Hepatocyte (in vitro differentiated cells): ENCODE data around the gene TIGD1. TPM values are rescaled to one million over a fixed set of nuclear protein-coding genes. Genes with fewer than 3 reads are reported as not detected.

Experiments used
- DNase-seq: peaks from one replicate; pipeline ENCODE4 v3.0.0-alpha.2; 2016; ENCODE audit warnings: low spot score
- H2AFZ ChIP-seq: fragments of 200-600 bp; sonication (generic); 2 replicates; pipeline ENCODE4 v1.6.0; 2016; ENCODE audit warnings: antibody characterized with exemption, mild to moderate bottlenecking
- H3K27ac ChIP-seq: fragments of 200-600 bp; sonication (generic); 2 replicates; pipeline ENCODE4 v1.5.1; 2016; ENCODE audit warnings: mild to moderate bottlenecking
- H3K27me3 ChIP-seq: fragments of 200-600 bp; sonication (generic); 2 replicates; pipeline ENCODE4 v1.6.1; 2016
- H3K36me3 ChIP-seq: fragments of 200-600 bp; sonication (generic); replicated peaks from 2 replicates; pipeline ENCODE4 v1.5.1; 2016; ENCODE audit warnings: low read depth; ENCODE audit not compliant: insufficient read depth
- H3K4me1 ChIP-seq: fragments of 200-600 bp; sonication (generic); 2 replicates; pipeline ENCODE4 v1.5.1; 2016; ENCODE audit warnings: mild to moderate bottlenecking, moderate library complexity; ENCODE audit not compliant: insufficient read depth
- H3K4me2 ChIP-seq: fragments of 200-600 bp; sonication (generic); 2 replicates; pipeline ENCODE4 v1.6.0; 2016
- H3K4me3 ChIP-seq: fragments of 200-600 bp; sonication (generic); 2 replicates; pipeline ENCODE4 v1.5.1; 2016; ENCODE audit warnings: mild to moderate bottlenecking
- H3K79me2 ChIP-seq: fragments of 200-600 bp; sonication (generic); 2 replicates; pipeline ENCODE4 v1.6.0; 2017; ENCODE audit warnings: mild to moderate bottlenecking
- H3K9me2 ChIP-seq: fragments of 200-600 bp; sonication (generic); replicated peaks from 2 replicates; pipeline ENCODE4 v1.6.0; 2017; ENCODE audit warnings: mild to moderate bottlenecking; ENCODE audit not compliant: insufficient read depth
- H3K9me3 ChIP-seq: fragments of 200-600 bp; sonication (generic); 2 replicates; pipeline ENCODE4 v1.5.1; 2016; ENCODE audit warnings: low read depth, mild to moderate bottlenecking
- H4K20me1 ChIP-seq: fragments of 200-600 bp; sonication (generic); 2 replicates; pipeline ENCODE4 v1.6.0; 2016; ENCODE audit warnings: mild to moderate bottlenecking; ENCODE audit not compliant: insufficient read depth, poor library complexity, severe bottlenecking
- CTCF ChIP-seq: fragments of 200-600 bp; sonication (generic); IDR thresholded peaks from 2 replicates; pipeline ENCODE4 v1.5.1; 2016; ENCODE audit warnings: antibody characterized with exemption, mild to moderate bottlenecking; ENCODE audit not compliant: poor library complexity
- EZH2 ChIP-seq: fragments of 200-600 bp; sonication (generic); IDR thresholded peaks from 2 replicates; pipeline ENCODE4 v1.6.1; 2016; ENCODE audit warnings: antibody characterized with exemption, mild to moderate bottlenecking, borderline replicate concordance
- EZH2phosphoT487 ChIP-seq: fragments of 200-600 bp; sonication (generic); IDR thresholded peaks from one replicate; pipeline ENCODE4 v1.6.1; 2018; ENCODE audit warnings: antibody characterized with exemption, mild to moderate bottlenecking, low read depth, moderate library complexity; ENCODE audit not compliant: unreplicated experiment, severe bottlenecking
- WGBS: methylation state at CpG from one replicate; pipeline ENCODE4 v1.1.6; 2016; ENCODE audit warnings: low lambda C conversion rate; ENCODE audit errors: missing lambda C conversion rate; 5-methylcytosine and 5-hydroxymethylcytosine counted together
- polyA plus RNA-seq: library from polyadenylated mRNA; unstranded; fragments of >200 nt; fragmentation: Nextera tagmentation; extraction: Ambion mirVana; gene quantifications from 2 replicates; pipeline ENCODE4 v1.2.1, GENCODE V29; 2016
- total RNA-seq: library from RNA; depleted of rRNA; stranded (reverse); fragments of >200 nt; gene quantifications from 2 replicates; pipeline ENCODE4 v1.2.3, GENCODE V29; 2014

The TIGD1 gene
- total and polyA plus RNA-seq, 2 experiments from 2014 or later = 6.2 to 9.1 TPM

- TF ChIP-seq CTCF (no peak), EZH2 (peak; percentile 31), EZH2phosphoT487 (no peak)
- Histone ChIP-seq H3K4me1 (peaks cover 18% of the 10 kb centered on the region), H3K9me2 (no peaks in the 10 kb centered on the region), H3K36me3 (no peaks in the 10 kb centered on the region), H3K27ac (no peak overlapping the region), H3K4me3 (peak overlapping the region; percentile 42), H3K79me2 (no peaks in the 10 kb centered on the region), H3K27me3 (peaks cover 55% of the 10 kb centered on the region), H3K4me2 (peak overlapping the region; percentile 97), H4K20me1 (no peaks in the 10 kb centered on the region), H2AFZ (peak overlapping the region; percentile 60), H3K9me3 (no peaks in the 10 kb centered on the region)
- 2% methylated on average over 15 of the region's 75 CpGs for WGBS
- peak; percentile 79 for DNase-seq
Observed at GRCh38 chr2:232502911-232503808, 47.2 kb downstream of the TIGD1 start.

- no peak for DNase-seq
- Histone ChIP-seq H3K4me1 (peaks cover 18% of the 10 kb centered on the region), H2AFZ (no peak overlapping the region), H3K27ac (no peak overlapping the region), H3K36me3 (no peaks in the 10 kb centered on the region), H4K20me1 (no peaks in the 10 kb centered on the region), H3K9me2 (no peaks in the 10 kb centered on the region), H3K9me3 (no peaks in the 10 kb centered on the region), H3K79me2 (no peaks in the 10 kb centered on the region), H3K4me3 (no peak overlapping the region), H3K4me2 (peak overlapping the region; percentile 97), H3K27me3 (peaks cover 55% of the 10 kb centered on the region)
- TF ChIP-seq EZH2phosphoT487 = no peak
- TF ChIP-seq EZH2 = no peak
- no peak for TF ChIP-seq CTCF
- 21% methylated on average over 20 of the region's 21 CpGs for WGBS
Observed at GRCh38 chr2:232502511-232502910, 47.8 kb downstream of the TIGD1 start.

GRCh38 chr2:232501794-232502390, 48.5 kb downstream of the TIGD1 start:
- no peak for DNase-seq
- peak overlapping the region; percentile 51 for H3K27ac ChIP-seq
- H3K9me3 ChIP-seq = no peaks in the 10 kb centered on the region
- no peaks in the 10 kb centered on the region for H4K20me1 ChIP-seq
- H3K9me2 ChIP-seq = no peaks in the 10 kb centered on the region
- WGBS = 61% methylated on average over 3 of the region's 10 CpGs
- no peaks in the 10 kb centered on the region for H3K36me3 ChIP-seq
- H3K27me3 ChIP-seq = peaks cover 55% of the 10 kb centered on the region
- H2AFZ ChIP-seq = no peak overlapping the region
- no peak for TF ChIP-seq CTCF
- no peak for TF ChIP-seq EZH2
- no peak for TF ChIP-seq EZH2phosphoT487
- H3K4me2 ChIP-seq = peak overlapping the region; percentile 97
- peaks cover 18% of the 10 kb centered on the region for H3K4me1 ChIP-seq
- H3K79me2 ChIP-seq = no peaks in the 10 kb centered on the region
- no peak overlapping the region for H3K4me3 ChIP-seq
